Gastroesophageal sphincter (tissue), 4 donors: ENCODE data around the gene C1orf50. TPM values are rescaled to one million over a fixed set of nuclear protein-coding genes. Genes with fewer than 3 reads are reported as not detected.

Source experiments
- ATAC-seq: fragments of 150-250 bp; one replicate; pipeline ENCODE4 v1.9.1; 2016; ENCODE audit warnings: mild to moderate bottlenecking, moderate library complexity
- H3K27ac ChIP-seq, 4 donors: fragments of 200-600 bp; sonication (generic) in 3 of 4; 1 replicate in 3 of 4; 2 replicates in 1 of 4; pipeline ENCODE4 v1.5.1; 2016 to 2019
- H3K27me3 ChIP-seq: fragments of 200-600 bp; sonication (generic); one replicate; pipeline ENCODE4 v1.5.1; 2019
- H3K36me3 ChIP-seq, 2 donors: fragments of 200-600 bp; sonication (generic); one replicate each; pipeline ENCODE4 v1.5.1; 2019; ENCODE audit warnings: control low read depth in 1 of 2
- H3K4me1 ChIP-seq, 3 donors: fragments of 200-600 bp; sonication (generic); 1 replicate in 2 of 3; 2 replicates in 1 of 3; pipeline ENCODE4 v1.5.1; 2016 to 2019; ENCODE audit warnings: control low read depth in 2 of 3
- H3K4me3 ChIP-seq, 2 donors: fragments of 200-600 bp; sonication (generic); one replicate each; pipeline ENCODE4 v1.5.1; 2019; ENCODE audit warnings: mild to moderate bottlenecking in 1 of 2, moderate library complexity in 1 of 2
- H3K9me3 ChIP-seq, 3 donors: fragments of 200-600 bp; sonication (generic); one replicate each; pipeline ENCODE4 v1.5.1; 2017 to 2019; ENCODE audit warnings: control low read depth in 2 of 3
- EP300 ChIP-seq: sonication (generic); formaldehyde crosslinking; IDR thresholded peaks from one replicate; pipeline ENCODE4 v1.6.1; 2017; ENCODE audit warnings: antibody characterized with exemption, mild to moderate bottlenecking
- POLR2A ChIP-seq, 2 donors: fragments of 450-650 bp; IDR thresholded peaks; one replicate each; pipeline ENCODE4 v1.6.1; 2017; ENCODE audit warnings: antibody characterized with exemption in 2 of 2, mild to moderate bottlenecking in 2 of 2, moderate library complexity in 1 of 2
- POLR2AphosphoS5 ChIP-seq: sonication (generic); formaldehyde crosslinking; IDR thresholded peaks from one replicate; pipeline ENCODE4 v1.6.1; 2017; ENCODE audit warnings: antibody characterized with exemption
- WGBS, 2 donors: methylation state at CpG; one replicate each; pipeline ENCODE4 v1.1.5; 2018; ENCODE audit warnings: low coverage in 1 of 2; 5-methylcytosine and 5-hydroxymethylcytosine counted together
- total RNA-seq, 4 donors: library from RNA; depleted of rRNA; stranded (reverse); fragments of >200 nt; gene quantifications; one replicate each; pipeline ENCODE4 v1.1.0, GENCODE V29; 2016
- TF ChIP-seq, protein P1 (sequence below), 4 experiments: fragments of 200-600 bp in 2 of 4; fragments of 450-650 bp in 2 of 4; sonication (generic) in 1 of 4; IDR thresholded peaks; one replicate each; pipeline ENCODE4 v1.5.1; 2017 to 2019; ENCODE audit warnings: antibody characterized with exemption in 4 of 4, mild to moderate bottlenecking in 2 of 4, moderate library complexity in 2 of 4

C1orf50 gene
- total RNA-seq, 4 donors from 2014 or later = 4.0 to 8.8 (median 8.0) TPM

DNA sequence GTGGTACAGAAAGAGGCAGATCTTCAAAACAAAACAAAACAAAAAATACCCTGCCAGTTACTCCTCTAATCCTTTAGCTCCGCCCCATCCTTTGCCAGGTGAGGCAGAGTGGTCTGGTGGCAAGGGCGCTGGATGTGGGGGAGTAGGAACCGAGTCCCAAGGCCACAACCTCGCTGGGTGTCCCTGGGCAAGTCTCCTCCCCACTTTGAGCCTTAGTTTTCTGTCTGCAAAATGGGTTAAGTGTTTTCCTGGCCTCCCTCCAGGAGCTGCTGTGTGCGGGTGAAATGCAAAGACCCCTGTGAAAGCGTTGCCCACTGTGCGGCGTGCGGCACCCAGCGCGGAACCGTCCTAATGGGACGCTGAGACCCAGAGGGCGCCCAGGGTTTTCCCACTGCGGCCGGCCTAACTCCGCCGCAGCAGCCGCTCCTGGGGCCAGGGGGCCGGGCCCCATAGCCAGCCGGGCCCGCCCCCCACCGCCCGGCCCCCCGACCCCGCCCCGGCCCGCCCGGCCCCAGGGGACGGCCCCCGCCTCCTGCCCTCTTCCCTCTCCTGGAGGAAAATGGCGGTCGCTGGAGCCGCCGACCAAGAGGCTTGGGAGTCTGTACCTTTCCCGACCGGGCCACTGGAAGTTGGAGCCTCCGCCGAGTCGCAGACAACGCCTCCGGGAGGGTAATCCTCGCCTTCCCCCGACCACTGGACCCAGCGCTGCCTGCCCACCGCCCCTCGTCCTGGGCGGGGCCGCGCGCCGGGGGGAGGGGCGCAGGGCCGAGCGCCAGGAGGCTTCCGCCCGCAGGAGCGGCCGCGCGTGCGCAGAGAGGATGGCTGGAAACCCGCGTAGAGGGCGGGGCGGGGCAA, 49.8 kb downstream of the C1orf50 start, which contains the start of the genes ERMAP and SVBP:
TSS of gene ERMAP (plus strand) at position 538 of the 855 bp plus-strand sequence. CDS start 13,327 bp downstream, outside the sequence.
TSS of gene SVBP (minus strand) at position 813 of the 855 bp plus-strand sequence. CDS start 853 bp downstream, outside the sequence.
- H3K9me3 ChIP-seq = no peaks in the 10 kb centered on the region
- TF ChIP-seq, protein P1, sequence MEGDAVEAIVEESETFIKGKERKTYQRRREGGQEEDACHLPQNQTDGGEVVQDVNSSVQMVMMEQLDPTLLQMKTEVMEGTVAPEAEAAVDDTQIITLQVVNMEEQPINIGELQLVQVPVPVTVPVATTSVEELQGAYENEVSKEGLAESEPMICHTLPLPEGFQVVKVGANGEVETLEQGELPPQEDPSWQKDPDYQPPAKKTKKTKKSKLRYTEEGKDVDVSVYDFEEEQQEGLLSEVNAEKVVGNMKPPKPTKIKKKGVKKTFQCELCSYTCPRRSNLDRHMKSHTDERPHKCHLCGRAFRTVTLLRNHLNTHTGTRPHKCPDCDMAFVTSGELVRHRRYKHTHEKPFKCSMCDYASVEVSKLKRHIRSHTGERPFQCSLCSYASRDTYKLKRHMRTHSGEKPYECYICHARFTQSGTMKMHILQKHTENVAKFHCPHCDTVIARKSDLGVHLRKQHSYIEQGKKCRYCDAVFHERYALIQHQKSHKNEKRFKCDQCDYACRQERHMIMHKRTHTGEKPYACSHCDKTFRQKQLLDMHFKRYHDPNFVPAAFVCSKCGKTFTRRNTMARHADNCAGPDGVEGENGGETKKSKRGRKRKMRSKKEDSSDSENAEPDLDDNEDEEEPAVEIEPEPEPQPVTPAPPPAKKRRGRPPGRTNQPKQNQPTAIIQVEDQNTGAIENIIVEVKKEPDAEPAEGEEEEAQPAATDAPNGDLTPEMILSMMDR (IDR thresholded peaks at IDR 0.05) = no peak
- TF ChIP-seq POLR2AphosphoS5 = peak; percentile 29
- no peak for TF ChIP-seq EP300
- TF ChIP-seq POLR2A (IDR thresholded peaks at IDR 0.05) = peak in 1 of 2 donors; percentile 47
- H3K4me3 ChIP-seq = peak within 1 kb of the TSS; percentile 80 to 82
- H3K27me3 ChIP-seq = no peaks in the 10 kb centered on the region
- H3K4me1 ChIP-seq = peaks cover 0 to 26% (median 9%) of the 10 kb centered on the region in 3 donors
- peak; percentile 97 for ATAC-seq
- H3K36me3 ChIP-seq = no peaks in the 10 kb centered on the region
- peak within 1 kb of the TSS; percentile 95 to 98 (median 96) for H3K27ac ChIP-seq
- WGBS, 2 donors = 0 to 7% methylated on average over 2 to 4 of the region's 66 CpGs

DNA sequence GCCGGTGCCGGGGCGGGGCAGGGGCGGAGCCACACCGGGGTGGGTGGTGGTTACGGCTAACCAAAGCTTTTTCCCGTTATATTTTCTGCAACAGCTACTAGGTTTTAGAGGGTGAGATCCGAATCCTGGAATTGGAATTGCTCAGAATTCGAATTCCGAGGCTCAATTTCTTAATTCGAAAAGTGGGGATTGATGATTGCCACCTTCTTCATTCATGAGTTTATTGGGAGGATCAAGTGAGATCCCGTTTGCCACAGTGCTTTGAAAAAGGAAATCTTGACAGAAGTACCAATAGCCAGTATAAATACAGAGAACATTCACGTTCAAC, 50.4 kb downstream of the C1orf50 start:
- Histone ChIP-seq H3K36me3 (no peaks in the 10 kb centered on the region), H3K9me3 (no peaks in the 10 kb centered on the region), H3K27me3 (no peaks in the 10 kb centered on the region), H3K27ac (peak overlapping the region in 3 of 4 donors; percentile 95 to 98 (median 96)), H3K4me1 (peaks cover 0 to 30% (median 9%) of the 10 kb centered on the region in 3 donors), H3K4me3 (peak overlapping the region; percentile 80 to 82)
- WGBS, 2 donors = 0% methylated on average over 7 to 8 of the region's 13 CpGs
- no peak for ATAC-seq
- TF ChIP-seq, protein P1 (IDR thresholded peaks at IDR 0.05) = no peak
- TF ChIP-seq POLR2A (IDR thresholded peaks at IDR 0.05) = no peak
- no peak for TF ChIP-seq EP300
- TF ChIP-seq POLR2AphosphoS5 = no peak

DNA sequence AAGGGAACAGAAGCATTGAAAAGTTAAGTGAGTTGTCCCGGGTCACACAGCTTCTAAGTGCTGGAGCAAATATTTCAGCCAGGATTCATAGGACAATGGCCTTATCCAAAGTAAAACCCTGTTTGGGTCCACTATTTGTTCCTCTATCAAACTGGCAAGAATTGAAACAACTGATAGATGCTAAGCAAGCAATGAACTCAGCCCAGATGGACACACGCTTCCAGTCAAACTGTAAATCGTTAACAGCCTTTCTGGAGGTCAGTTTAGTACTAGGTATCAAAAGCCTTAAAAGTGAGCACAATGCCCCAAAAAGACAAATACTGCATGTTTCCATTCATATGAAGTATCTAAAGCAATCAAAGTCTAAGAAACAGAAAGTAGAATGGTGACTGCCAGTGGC, 50.9 kb downstream of the C1orf50 start:
- H3K27me3 ChIP-seq = no peaks in the 10 kb centered on the region
- WGBS, 2 donors = 86 to 100% methylated on average over 3 of the region's 3 CpGs
- TF ChIP-seq EP300 (no peak), POLR2AphosphoS5 (no peak), POLR2A (IDR thresholded peaks at IDR 0.05) (no peak)
- TF ChIP-seq, protein P1 (IDR thresholded peaks at IDR 0.05) = no peak
- H3K4me3 ChIP-seq = peak overlapping the region in 1 of 2 donors; percentile 80
- no peak for ATAC-seq
- H3K9me3 ChIP-seq = no peaks in the 10 kb centered on the region
- peak overlapping the region in 2 of 4 donors; percentile 95 to 98 for H3K27ac ChIP-seq
- H3K36me3 ChIP-seq = no peaks in the 10 kb centered on the region
- H3K4me1 ChIP-seq = peaks cover 0 to 36% (median 9%) of the 10 kb centered on the region in 3 donors

DNA sequence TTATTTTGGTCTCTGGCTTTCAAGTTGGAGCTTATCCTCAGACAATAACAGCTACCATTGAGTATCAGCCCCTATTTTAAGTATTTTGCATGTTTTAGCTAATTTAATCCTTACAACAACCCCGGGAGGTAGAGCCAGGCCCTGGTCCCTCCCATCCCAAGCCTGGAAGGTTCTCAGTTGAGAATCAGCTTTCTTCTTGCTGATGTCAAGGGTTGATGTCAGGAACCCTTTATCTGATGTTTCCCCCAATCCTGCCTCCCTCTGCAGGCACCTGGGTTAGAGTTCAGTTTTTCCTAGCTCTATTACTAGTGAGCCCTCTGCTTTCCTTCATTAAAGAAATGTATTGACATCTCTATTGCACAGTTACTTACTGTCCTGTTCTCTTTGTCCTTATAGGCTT, 53.8 kb downstream of the C1orf50 start:
- 50 to 75% methylated on average over 1 of the region's 1 CpG for WGBS, 2 donors
- no peaks in the 10 kb centered on the region for H3K27me3 ChIP-seq
- no peak overlapping the region for H3K27ac ChIP-seq
- no peak for ATAC-seq
- TF ChIP-seq POLR2A (IDR thresholded peaks at IDR 0.05) (no peak), EP300 (no peak), POLR2AphosphoS5 (no peak)
- TF ChIP-seq, protein P1 (IDR thresholded peaks at IDR 0.05) = no peak
- no peak overlapping the region for H3K4me3 ChIP-seq
- no peaks in the 10 kb centered on the region for H3K36me3 ChIP-seq
- H3K9me3 ChIP-seq = no peaks in the 10 kb centered on the region
- H3K4me1 ChIP-seq = peaks cover 0 to 38% (median 9%) of the 10 kb centered on the region in 3 donors
